HuH-7.5 (cell line): ENCODE data around the gene SI.
"Not testable (repeated sequence)": the region's sequence is repeated elsewhere in the genome, so short reads cannot be mapped to it uniquely, and the experiment has no call there.

Experiments used
- DNase-seq: peaks from one replicate; pipeline ENCODE4 v3.0.0; 2011; ENCODE audit warnings: low spot score

Gene SI

DNA sequence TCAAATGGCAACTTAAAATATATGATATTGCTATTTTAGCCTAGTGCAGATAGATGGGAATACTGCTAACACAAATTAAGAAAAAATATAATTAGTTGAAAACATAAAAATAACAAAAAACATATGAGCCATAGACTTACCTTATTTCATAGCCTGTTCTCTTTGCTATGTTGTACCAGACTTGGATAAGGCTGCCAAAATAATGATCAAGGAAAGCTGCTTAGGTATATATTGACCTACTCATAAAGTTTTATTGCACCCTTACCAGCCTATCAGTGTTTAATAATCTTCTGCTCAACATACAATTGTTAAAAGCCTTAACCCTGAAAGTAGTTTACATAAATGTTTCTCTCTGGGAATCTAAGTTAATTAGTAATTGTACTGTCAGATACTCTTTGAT, at the start of gene SI:
TSS of gene SI (minus strand) at position 204 of the 400 bp plus-strand sequence. CDS start 2,484 bp downstream, outside the sequence.
- no peak for DNase-seq

DNA sequence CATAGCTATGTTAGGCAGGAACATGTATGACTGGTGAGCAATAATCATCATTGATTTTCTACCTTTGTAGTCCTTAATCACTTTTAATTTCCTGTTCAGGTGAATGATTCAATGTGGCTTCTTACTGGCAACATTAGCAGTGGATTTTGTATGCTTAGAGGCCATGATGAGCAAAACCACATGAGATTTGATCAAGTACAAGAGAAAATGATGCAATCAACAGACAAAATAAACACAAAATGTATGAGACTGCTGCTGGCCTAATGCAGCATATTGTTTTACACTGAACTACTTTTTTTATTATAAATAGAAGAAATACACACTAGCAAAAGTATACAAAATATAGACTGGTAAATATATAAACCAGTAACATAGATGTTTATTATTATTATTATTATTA, 47.5 kb upstream of the SI start:
- DNase-seq = no peak

DNA sequence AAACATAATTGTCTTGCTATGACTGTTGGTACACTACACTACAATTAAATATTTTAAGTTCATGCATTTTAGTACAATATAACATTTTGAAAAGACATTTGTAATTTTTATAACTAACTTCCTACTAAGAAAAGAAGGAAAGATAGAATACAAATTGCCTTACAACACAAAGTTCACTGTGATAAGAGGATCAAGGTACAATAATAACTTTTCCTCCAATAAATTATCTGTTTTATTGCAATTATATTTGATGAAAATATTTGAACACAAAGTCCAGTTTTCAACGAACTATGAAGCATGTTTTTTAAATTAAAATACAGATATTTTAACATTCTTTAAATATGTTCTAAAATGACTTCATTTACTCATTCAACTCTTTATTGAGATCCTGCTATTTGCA, 33.1 kb upstream of the SI start:
- no peak for DNase-seq

DNA sequence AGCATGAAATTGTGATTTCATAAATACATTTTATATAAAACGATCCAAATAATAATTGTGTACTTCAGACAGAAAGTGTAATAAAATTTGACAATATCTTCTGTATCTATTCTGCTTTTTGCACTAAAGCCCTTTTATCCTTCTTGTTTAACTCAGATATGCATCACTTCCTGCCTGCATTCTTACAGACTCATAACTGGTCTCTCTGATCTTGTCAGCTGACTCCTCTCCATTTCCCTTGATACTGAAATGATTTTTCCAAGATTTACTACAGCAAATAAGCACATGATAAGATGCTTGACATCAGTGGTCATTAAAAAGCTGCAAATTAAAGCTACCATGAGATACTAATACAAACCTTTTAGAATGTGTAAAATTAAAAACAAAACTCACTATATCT, 25.3 kb upstream of the SI start:
- DNase-seq = no peak

DNA sequence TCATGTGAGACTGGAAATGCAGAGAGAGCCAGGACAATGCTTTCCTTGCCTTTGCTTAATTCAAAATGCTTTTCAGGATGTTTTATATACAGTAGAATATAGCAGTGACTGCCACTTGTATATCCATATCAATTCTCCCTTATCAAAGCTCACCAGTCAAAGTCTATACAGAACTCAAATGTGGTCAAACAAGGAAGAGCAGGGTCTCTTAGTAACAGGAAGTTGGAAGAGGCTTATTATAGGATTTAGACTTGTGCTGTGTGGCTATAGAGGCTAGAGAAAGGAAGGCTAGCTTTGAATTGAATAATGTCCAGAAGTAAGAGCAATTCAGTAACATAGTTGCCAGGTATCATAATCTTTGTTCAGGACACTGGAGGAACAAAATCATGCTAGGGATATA, 4.4 kb upstream of the SI start:
- no peak for DNase-seq

DNA sequence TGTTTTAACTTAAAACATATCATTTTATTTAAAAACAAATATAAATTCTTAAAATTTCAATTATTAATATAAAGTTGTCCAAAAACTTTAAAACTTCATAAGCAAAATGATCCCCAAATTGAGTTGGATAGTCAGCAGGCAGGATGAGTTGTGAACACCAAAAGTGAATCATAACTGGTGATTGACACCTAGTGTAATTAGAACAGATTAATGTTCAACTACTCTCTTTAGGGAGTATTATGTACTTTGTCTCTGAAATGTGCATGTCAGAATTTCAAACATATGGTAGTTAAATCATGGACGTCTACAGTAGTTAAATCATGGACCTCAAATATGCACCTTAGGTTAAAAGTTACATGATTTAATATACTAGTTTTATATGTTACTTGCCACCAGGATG, 2.9 kb upstream of the SI start:
- DNase-seq = no peak

DNA sequence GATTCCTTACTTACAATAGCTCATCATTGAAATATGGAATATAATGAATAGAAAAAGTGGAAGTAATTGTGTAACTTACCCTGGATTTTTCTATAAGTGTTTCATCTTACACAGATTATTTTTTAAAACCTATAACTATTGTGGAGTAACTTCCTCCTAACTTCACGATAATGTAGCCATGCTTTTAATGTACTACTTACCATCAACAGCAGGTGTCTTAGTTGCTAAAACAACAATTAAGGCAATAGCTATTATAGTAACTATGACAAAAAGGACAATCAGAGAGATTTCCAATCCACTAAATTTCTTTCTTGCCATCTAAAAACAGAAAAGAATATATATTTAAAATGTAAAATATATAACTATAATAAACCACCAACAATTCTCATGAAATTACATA, 2.6 kb downstream of the SI start:
- no peak for DNase-seq

DNA sequence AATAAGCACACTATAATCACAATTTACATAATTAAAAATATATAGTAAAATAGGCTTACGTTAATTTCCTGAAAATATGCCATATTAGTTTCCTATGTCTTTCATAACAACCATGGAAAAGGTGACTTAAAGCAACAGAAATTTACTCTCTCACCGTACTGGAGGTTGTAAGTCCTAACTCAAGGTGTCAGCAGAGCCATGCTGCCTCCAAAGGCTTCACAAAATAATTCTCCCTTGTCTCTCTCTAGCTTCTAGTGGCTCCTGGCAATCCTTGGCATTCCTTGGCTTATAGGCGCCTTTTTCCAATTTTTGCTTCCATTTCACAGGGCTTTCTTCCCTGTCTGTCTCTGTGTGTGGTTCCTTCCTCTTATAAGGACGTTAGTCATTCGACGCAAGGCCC, 7.6 kb downstream of the SI start:
- no peak for DNase-seq

DNA sequence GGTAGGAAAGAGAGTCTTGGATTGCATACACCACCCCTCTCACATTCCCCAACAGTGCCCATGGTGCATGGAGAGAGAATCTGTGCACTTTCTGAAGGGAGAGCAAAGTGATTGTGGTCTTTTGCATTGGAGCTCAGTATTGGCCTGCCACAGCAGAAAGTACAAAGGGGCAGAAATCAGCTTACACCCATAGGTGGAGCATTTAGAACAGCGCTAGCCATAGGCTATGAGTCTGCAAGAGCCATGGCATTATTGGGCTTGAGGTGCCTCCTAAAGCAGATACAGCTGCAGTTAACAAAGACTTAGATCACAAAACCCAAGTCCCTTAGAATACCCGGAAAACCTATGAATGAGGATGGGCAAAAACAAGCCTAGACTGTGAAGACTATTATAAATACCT, 21.8 kb downstream of the SI start:
- DNase-seq = no peak

DNA sequence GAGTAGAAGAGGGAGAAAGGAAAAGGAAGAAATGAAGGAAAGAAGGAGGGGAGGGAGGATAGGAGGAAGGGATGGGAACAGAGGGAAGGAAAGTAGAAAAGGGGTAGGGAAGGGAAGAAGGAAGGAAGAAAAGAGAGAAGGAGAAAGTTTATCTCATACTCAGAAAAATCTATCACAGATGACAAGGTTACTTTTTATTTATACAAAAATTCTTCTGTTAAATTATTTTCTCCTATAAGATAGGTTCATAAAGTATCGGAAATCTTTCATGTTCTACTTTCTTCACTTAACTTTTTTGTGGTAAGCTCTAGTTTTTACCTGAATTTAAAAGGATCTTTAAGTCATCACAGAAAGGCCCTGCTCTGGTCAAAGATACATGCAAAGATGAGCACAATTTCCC, 38.1 kb downstream of the SI start:
- no peak for DNase-seq

DNA sequence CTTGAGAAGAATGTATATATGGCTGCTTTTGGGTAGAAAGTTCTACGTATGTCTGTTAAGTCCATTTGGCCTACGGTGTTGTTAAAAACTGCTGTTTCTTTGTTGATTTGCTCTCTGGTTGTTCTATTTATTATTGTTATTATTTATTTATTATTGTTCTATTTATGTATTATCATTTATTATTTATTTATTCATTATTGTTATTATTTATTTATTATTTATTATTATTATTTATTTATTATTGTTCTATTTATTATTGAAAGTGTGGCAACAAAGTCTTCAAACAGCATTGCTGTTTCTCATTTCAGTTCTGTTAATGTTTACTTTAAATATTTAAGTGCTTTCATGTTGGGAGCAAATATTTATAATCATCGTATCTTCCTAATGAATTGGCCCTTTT, 66.7 kb downstream of the SI start:
- DNase-seq = no peak

DNA sequence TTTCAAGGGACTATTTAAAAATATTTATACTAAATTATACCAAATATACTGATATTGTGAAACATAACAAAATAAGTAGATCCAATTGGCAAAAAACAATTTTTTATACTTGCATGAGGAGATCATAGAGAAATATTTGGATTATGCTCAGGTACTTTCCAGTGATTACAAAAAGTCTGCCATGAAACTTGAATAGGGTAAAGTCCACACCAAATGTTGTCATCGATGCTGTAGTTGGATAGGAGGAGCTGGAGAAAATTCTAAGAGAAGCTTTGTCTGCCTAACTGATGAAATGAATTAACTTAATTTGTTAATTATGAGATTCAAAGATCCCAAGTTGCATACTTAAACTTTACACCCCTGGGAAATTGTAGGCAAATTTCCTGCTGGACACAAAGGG, 93.3 kb downstream of the SI start:
- DNase-seq = no peak

DNA sequence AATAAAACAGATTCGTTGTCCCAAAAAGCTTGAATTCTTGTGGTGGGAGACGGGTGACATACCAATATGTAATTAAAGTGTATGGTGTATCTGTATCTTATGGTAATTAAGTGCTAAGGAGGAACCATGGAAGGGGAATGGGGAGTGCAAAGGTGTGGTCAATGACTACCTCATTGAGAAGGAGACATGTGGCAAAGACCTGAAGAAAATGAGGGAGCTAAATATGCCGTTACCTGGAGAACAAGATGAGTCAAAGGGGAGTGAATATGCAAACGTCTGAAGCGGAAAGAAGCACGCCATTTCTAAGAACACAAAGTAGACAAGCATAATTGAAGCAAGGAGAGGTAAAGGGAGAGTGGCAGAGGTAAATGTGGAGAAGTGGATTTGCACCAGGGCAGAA, 115.7 kb downstream of the SI start:
- no peak for DNase-seq

DNA sequence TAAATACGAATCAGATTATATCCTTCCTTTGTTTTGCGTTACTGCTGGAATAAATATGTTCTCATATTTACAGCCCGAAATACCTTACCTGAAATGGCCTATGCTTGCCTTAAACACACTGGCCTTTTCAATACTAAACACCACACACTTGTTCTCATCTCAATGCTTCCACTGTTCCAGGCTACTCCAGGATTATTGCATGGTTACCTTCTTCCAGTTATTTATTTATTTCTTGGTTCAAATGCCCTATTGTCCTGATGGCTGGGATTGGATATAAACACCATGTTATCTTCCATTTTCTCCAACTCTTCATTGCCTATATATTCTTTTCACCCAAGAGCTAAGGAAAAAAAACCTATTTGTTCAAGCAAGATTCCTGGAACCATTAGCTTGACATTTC, 125.3 kb downstream of the SI start:
- DNase-seq = no peak

DNA sequence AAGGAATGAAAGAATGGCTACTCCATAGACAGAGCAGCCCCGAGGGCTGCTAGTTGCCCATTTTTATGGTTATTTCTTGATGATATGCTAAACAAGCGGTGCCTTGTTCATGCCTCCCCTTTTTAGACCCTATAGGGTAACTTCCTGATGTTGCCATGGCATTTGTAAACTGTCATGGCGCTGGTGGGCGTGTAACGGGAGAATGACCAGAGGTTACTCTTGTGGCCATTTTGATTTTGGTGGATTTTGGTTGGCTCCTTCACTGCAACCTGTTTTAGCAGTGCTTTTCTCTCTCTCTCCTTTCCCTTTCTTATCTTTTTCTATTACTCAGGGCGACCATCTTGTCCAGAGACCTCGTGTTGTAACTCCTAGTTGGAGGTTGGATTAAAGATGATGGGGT, 126.9 kb downstream of the SI start:
- DNase-seq = not testable (repeated sequence)

DNA sequence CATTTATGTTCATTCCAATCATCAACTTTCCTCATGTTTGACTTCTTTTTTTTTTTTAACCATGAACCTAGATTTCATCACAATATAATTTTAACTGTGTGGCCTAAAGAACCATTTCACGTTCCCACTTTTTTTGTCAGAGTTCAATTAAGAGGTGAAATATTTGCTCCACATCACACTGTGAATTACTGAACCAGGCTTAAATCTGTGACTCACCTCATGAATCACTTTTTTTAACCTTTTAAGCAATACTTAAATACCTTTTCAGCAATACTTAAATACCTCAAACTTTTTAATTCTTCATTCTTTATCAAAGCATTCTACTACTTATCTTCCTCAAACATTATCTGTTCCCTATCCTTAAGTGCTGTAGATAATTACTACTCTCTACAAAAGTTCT, 137.6 kb downstream of the SI start:
- no peak for DNase-seq

DNA sequence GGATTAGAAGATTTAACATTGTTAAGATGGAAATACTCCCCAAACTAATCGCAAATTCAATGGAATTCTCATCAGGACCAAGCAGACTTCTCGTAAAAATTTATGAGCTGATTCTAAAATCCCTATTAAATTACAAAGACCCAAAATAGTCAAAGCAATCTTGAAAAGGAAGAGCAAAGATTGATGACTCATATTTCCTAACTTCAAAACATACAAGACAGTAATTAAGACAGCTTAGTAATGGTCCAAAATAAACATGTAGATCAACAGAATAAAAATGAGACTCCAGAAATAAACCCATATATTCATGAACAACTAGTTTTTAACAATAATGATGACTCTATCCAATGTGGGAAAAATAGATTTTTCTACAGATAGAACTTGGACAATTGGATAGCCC, 148.7 kb downstream of the SI start:
- no peak for DNase-seq
